Kidney epithelial cell (primary cell): ENCODE measurements around the gene N4BP3. TPM values are rescaled to one million over a fixed set of nuclear protein-coding genes. Genes with fewer than 3 reads are reported as not detected.
A peak's percentile ranks its signal among the peaks of the same experiment; 100 is the strongest.
"Not testable (repeated sequence)": the region's sequence is repeated elsewhere in the genome, so short reads cannot be mapped to it uniquely, and the experiment has no call there.

Experiments used
- DNase-seq: peaks from one replicate; pipeline ENCODE4 v3.0.0-alpha.2; 2010; ENCODE audit warnings: low read depth
- H3K27me3 ChIP-seq: 2 replicates; pipeline ENCODE4 v1.6.0; 2011; ENCODE audit warnings: low read length; ENCODE audit not compliant: control insufficient read depth, insufficient read depth
- H3K36me3 ChIP-seq: 2 replicates; pipeline ENCODE4 v1.5.1; 2011; ENCODE audit warnings: low read length; ENCODE audit not compliant: control insufficient read depth, insufficient read depth
- H3K4me3 ChIP-seq: 2 replicates; pipeline ENCODE4 v1.5.1; 2011; ENCODE audit warnings: low read depth, mild to moderate bottlenecking, control low read depth, low read length
- total RNA-seq: library from RNA; depleted of rRNA; stranded (reverse); fragments of >200 nt; gene quantifications from 2 replicates; pipeline ENCODE4 v1.2.3, GENCODE V29; 2015
- TF ChIP-seq, protein P1 (sequence below): IDR thresholded peaks from 2 replicates; pipeline ENCODE4 v1.5.1; 2011; ENCODE audit warnings: mild to moderate bottlenecking, moderate library complexity, low read length, control low read depth, inconsistent platforms; ENCODE audit not compliant: insufficient read depth, poor library complexity, severe bottlenecking

The N4BP3 gene
- total RNA-seq, 1 donor from 2014 or later, result 6.8 TPM

- Histone ChIP-seq H3K36me3 (no peaks in the 10 kb centered on the region), H3K4me3 (no peak overlapping the region), H3K27me3 (no peaks in the 10 kb centered on the region)
- TF ChIP-seq, protein P1, sequence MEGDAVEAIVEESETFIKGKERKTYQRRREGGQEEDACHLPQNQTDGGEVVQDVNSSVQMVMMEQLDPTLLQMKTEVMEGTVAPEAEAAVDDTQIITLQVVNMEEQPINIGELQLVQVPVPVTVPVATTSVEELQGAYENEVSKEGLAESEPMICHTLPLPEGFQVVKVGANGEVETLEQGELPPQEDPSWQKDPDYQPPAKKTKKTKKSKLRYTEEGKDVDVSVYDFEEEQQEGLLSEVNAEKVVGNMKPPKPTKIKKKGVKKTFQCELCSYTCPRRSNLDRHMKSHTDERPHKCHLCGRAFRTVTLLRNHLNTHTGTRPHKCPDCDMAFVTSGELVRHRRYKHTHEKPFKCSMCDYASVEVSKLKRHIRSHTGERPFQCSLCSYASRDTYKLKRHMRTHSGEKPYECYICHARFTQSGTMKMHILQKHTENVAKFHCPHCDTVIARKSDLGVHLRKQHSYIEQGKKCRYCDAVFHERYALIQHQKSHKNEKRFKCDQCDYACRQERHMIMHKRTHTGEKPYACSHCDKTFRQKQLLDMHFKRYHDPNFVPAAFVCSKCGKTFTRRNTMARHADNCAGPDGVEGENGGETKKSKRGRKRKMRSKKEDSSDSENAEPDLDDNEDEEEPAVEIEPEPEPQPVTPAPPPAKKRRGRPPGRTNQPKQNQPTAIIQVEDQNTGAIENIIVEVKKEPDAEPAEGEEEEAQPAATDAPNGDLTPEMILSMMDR, result no peak
- no peak for DNase-seq
These were observed 13.2 kb downstream of the N4BP3 start for GRCh38 chr5:178126556-178126955.

- not testable (repeated sequence) for H3K4me3 ChIP-seq, H3K36me3 ChIP-seq, DNase-seq, H3K27me3 ChIP-seq
These were observed 14.1 kb downstream of the N4BP3 start for GRCh38 chr5:178127300-178128009.

GRCh38 chr5:178129296-178129695 is 16.0 kb downstream of the N4BP3 start:
- Histone ChIP-seq H3K4me3 (no peak overlapping the region), H3K27me3 (no peaks in the 10 kb centered on the region), H3K36me3 (no peaks in the 10 kb centered on the region)
- DNase-seq, result no peak
- TF ChIP-seq, protein P1, result no peak

DNA sequence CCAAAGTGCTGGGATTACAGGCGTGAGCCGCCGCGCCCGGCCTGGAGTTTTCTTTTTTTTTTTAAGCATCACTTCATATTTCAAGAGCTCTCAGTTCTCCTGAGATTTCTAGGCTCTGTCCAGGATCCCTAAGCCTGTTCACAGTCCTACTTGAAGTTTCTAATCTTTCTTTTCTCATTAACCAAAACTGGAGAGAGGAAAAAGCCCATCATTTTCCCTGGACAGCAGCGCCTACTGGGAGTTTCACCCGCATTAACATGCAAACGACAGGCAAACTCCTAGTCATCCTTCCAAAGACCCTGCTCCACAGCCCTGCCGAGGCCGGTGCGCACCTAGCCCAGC is 16.9 kb downstream of the N4BP3 start:
- not testable (repeated sequence) for H3K36me3 ChIP-seq, H3K27me3 ChIP-seq, DNase-seq
- peak overlapping the region; percentile 63 for H3K4me3 ChIP-seq

DNA sequence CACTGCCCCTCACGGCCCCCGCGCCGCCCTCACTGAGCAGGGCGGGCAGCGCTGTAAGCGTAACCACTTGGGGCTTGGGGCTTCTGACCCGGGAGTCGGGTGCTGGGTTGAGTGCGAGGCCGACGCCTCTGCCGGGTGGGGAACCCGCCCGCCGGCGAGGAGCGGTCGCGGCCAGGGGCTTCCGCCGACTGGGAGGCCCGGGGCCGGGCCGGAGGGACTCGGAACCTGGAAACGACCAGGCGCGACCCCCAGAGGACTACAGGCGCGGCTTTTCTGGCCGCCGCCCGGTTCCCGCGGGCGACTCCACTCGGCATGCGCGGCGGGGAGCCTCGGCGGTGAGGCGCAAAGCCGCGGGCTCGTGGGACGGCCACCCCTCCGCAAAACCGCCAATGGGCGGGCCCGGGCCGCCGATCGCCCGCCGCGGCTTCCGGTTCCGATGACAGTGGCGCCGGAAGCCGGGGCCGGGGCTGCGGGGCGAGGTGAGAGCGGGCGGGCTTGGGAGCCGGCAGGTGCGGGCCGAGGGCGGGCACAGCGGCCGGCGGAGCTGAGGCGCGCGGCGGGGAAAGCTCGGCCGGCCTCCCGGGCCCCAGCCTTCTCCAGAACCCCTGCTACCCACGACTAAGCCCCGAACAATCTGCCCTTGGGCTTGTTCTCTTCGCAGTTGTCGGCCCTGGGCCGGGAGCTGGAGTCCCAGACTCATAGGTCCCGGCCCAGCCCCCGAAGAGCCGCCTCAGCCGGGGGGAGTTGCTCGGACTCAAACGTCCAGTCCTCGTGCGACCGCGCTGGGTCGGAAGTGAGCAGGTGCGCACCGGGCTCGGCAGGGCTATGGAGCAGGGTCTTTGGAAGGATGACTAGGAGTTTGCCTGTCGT is 17.5 kb downstream of the N4BP3 start, which contains the start of gene RMND5B:
Gene RMND5B, plus strand, starts transcription at position 439 of the 870 bp plus-strand sequence. CDS start 7,106 bp downstream, outside the sequence.
- no peak for DNase-seq
- TF ChIP-seq, protein P1, result no peak

GRCh38 chr5:178131446-178131996 is 18.2 kb downstream of the N4BP3 start:
- H3K4me3 ChIP-seq, result peak overlapping the region; percentile 63
- DNase-seq, result no peak
- no peaks in the 10 kb centered on the region for H3K36me3 ChIP-seq
- TF ChIP-seq, protein P1, result no peak
- H3K27me3 ChIP-seq, result no peaks in the 10 kb centered on the region

More for the DNA sequence above, 17.5 kb downstream of the N4BP3 start, which contains the start of gene RMND5B:
- H3K36me3 ChIP-seq, result no peaks in the 10 kb centered on the region
- H3K27me3 ChIP-seq, result no peaks in the 10 kb centered on the region
- peak within 1 kb of the TSS; percentile 63 for H3K4me3 ChIP-seq
